Hematopoietic multipotent progenitor cell (in vitro differentiated cells): ENCODE data around the gene NEURL1B. TPM values are rescaled to one million over a fixed set of nuclear protein-coding genes. Genes with fewer than 3 reads are reported as not detected.

Experiments used
- DNase-seq, 3 donors: peaks; one replicate each; pipeline ENCODE4 v3.0.0-alpha.2; 2011 to 2015; ENCODE audit warnings: low read depth in 2 of 3, low spot score in 2 of 3
- total RNA-seq: library from RNA; depleted of rRNA; stranded (reverse); fragments of >200 nt; gene quantifications from one replicate; pipeline ENCODE4 v1.2.3, GENCODE V29; 2012

NEURL1B gene
- total RNA-seq, 1 donor = 18.3 TPM

DNA sequence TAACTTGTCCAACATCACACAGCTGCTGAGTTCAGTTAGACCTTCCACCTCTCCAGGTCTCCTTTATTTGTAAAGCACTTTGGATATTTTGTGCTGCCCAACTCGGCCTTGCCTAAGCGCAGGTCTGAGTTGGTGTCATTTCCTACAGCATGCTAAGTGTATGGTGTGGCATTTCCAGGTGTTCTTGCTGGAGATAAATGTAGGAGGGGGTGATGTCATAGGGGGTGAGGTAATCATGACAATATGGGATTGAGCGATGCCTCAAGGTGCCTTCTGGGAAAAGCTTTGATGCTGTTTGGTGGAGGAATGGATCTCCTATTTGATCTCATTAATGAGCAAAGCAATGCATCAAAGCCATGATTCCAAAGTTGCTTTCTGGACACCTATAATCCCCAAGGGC is 32.3 kb upstream of the NEURL1B start:
- DNase-seq = no peak

DNA sequence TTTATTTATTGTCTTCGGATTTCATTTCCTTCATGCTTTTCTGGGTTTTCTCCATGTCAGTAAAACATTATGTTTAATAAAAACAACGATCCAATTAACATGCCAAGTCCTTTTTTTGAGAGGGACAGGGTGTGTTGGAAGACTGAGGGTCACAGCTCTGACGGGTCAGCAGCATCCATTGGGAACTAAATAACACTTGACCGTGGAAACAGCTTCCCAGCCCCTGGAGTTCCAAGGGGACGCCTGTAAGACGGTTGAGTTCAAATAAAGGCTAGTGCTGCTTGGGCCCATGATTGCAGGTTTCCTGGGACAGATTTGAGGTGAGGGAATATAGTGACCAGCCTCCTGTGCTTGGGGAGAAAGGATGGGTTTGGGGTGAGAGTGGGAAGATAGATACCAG is 30.4 kb upstream of the NEURL1B start:
- DNase-seq = no peak

DNA sequence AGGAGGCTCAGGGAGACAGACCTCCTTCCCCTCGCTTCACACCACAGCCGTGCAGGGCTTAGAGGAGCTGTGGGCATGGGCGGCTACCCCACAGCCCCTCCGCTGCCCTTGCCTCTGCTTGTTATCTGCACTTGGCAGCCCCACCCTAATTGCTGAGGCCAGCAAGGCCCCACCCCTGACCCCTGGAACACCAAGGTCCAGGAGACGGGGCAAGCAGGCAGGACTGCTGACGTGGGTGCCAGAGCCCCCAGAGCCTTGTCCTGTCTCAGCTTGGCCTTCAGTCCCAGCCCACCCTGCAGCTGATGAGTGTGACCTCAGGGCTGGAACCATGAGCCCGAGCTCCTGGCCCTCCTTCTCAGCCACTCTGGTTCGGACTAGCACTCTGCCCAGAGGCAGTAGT is 29.1 kb upstream of the NEURL1B start:
- no peak for DNase-seq

DNA sequence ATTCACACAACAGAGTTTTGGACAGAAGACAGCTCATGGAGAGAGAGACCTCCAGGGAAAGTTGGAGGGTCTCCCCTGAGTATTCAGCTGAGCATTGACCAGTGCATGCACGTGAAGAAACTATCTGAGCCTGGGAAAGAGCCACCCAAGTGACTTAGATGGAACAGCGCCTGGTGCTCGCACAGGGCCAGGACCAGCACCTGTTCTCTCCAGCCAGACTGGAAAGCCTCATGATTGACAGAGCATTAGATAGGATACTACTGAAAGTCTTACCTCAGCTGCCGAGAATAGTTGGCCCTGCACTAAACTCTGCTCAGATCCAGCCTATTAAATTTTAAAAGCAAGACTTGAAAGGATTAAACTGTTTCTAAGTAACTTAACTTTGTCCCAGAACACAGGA is 28.3 kb upstream of the NEURL1B start:
- DNase-seq = no peak

DNA sequence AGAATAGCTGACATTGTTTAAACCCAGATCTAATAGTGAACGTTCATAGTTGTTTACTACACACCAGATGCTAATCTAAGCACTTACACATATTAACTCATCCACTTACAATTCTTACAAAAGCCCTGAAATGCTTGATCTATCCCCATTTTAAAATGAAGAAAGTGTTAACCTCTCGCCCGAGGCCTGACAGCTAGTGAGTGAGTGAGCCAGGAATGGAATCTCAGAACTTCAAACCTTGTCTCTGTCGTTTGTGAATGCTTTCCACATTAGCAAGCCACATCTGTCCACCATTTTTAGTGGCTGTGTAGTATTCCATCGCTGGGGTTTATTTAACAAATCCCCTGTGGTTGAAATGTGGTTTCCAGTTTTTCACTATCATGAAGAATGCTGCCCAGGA is 24.9 kb upstream of the NEURL1B start:
- DNase-seq = no peak

DNA sequence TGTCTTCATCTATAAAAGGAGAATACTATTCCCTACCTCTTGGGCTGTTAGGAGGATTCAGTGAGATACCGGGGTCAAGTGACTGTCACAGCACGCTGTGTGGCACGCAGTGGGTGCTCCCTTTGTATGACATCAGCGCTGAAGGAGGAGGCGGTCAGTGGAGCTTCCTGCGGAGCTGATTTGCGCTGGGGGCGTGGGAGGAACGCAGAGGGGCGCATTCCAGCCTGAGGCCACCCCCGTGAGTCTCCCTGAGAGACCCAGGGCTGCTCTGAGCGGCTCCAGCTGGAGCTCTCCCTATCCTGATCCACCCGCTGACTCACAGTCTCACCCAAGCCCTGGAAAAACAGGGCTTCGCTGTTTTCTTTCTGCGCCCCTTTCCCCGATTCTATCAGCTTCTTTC is 24.3 kb upstream of the NEURL1B start:
- DNase-seq = no peak

DNA sequence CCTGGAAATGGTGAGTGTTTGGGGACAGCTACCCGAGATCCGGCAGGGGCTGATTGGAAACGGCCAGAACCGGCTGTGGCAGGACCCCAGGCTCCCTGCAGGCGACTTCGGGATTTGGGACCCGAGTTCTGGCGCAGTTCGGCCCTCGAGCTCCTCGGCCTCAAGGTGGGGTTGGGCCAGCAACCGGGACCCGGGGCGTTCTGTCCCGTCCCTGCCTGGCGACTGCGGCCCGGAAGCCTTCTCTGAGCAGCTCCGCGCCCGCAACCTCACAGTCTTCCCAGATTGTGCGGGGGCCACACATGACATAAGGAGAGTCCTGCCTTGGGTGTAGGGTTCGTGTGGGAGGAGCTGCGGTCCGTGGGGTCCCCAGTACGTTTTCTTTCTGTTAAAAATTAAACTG is 23.2 kb upstream of the NEURL1B start:
- no peak for DNase-seq

DNA sequence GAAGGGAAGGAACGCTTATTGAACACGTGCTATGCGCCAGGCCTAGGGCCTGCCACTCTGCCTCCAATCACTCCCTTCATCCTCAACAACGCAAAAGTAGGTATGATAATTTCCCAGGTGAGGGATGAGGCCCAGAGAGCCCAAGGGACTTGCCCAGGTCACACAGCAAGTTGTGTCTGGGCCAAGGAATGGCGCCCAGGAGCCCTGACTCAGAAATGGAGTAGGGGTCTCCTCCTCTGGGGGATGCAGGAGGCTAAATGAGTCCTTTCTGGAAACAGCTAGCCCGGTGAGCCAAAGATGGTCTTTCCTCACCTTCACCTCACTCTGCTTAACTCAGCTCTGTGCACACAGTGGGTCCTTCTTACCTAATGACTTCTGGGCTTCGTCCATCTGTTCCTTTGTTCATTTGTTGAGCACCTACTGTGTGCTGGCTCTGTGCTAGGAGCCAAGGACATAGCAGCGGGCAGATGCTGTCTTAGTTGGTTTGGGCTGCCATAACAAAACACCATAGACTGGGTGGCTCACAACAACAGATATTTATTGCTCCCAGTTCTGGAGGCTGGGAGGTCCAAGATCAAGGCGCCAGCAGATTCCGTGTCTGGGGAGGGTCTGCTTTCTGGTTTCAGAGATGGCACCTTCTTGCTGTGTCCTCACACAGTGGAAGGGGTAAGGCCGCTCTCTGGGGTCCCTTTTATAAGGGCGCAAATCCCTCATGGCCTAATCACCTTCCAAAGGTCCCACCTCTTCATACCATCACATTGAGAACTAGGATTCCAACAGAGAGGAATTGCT is 22.3 kb upstream of the NEURL1B start:
- DNase-seq = no peak

DNA sequence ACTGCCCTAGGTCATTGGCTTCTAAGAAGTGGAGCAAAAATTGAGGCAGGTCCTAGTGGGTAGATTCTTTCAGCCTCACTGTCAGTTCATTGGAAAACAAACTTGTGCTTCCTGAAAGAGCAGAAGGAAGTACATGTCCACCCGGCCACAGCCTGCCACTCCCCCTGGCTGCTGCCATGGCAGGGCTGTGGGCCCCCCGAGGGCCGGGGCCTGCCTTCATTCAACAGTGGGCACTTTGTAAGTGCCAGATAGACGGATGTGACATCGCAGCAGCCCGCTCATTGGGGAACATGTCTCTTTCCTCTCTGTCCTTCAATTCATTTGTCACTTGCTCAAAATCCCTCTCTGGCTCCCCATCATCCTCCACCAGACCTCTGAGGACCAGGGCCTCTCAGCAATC is 20.6 kb upstream of the NEURL1B start:
- no peak for DNase-seq

DNA sequence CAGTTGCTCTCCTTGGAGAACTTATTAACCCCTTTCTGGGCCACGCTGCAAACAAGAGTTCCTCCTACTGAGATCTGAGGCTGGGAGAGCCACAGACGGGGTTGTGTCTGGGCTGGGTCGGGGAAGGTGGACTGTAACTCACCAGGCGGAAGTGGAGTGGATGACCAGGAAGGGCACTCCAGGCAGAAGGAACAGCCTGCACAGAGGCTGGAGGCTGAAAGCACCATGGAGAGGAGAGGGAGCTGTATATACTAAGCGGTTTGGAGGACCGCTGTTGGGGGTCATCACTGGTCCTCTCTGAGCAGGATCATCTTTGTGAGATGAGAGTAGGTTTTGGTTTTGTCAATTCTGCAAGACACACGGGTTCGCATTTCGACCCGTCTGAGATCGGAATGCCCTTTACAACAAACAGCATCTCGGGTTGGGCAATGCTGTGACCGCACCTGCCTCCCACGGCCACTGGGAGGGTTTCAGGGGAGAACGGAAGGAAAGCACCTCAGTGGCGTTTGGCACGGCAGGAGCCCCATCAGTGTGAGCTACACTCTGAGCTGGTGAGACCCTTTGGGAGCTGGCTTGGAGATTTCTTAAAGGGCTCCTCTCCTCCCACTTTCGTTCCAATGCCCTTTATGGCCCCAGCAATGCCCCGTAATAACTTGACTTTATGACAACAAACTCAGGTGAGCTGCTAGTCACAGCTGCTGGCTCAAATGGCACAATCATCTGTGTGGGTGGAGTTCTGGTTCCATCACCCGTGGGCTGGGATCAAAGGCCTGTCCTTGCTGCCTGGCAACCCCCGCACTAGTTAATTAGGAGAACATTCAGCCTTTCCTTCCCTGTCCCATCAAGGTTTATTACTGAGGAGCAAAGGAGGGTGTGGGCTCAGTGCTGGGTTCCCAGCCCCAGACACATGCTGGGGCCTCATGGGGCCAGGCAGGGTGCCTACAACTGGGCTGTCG is 18.7 kb upstream of the NEURL1B start:
- no peak for DNase-seq

DNA sequence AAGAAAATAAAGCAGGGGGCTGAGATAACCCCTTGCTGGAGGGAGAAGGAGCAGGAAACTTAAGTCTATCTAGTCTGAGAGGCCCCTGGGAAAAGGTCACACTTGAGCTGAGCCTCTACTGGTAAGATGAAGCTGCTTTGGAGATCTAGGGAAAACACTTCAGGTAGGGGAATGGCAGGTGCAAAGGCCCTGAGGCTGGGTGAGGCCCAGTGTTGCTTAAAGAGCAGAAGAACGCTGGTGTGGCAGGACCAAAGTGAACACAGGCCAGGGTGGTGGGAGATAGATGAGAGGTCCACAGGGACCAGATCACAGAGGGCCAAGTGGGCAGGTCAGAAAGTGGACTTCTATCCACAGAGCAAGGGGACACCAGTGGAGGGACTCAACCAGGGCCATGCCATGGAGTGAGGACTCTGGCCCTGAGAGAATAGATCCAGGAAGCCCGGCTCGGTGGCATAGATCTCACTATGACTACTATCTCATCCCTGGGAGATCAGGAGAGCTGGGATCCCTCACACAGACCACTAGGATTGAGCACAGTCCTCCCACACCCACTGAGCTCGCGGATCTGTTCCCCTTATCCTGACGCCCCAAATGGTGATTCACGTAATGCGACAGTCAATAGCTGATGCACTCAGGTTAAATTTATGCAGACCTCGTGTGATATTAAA is 17.6 kb upstream of the NEURL1B start:
- DNase-seq = no peak

DNA sequence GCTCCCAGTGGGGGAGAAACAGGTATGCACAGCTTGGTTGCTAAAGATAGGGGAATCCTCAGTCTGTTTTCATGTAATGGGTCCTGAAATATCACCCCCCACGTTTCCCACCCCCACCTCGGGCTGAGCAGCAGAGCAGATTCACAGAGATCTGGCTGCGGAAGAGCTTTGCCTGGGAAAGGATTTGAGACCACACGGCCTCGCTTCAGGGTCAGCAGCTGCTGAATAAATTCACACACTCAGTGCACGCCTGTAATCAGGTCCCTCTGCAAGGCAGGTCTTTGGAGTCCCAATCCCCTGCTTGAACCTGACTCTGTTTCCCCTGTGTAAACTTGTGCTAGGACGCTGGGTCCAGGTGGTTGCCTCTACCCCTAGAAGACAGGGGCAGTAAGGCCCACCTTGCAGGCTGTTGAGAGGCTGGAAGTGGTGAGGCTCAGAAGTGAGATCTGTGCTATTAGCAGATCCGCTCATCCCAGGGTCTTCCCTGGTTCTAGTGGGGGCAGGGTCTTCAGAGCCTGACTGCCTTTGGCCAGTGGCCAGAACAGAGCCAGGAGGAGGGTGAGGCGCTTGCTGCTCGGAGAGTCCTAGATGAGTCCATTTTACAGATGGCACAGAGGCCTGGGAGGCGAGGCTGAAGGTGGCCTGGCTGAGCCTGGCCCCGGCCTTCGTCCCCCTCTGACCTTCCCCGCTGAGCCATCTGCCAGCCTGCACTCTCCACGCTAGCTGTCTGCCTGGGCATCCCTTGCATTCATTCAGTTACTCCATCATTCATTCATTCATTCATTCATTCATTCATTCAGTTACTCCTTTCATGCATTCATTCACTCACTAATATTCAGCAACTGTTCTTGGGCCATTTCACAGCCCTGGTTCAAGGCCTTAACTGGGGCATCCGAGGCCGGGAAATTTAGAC is 16.7 kb upstream of the NEURL1B start:
- no peak for DNase-seq

DNA sequence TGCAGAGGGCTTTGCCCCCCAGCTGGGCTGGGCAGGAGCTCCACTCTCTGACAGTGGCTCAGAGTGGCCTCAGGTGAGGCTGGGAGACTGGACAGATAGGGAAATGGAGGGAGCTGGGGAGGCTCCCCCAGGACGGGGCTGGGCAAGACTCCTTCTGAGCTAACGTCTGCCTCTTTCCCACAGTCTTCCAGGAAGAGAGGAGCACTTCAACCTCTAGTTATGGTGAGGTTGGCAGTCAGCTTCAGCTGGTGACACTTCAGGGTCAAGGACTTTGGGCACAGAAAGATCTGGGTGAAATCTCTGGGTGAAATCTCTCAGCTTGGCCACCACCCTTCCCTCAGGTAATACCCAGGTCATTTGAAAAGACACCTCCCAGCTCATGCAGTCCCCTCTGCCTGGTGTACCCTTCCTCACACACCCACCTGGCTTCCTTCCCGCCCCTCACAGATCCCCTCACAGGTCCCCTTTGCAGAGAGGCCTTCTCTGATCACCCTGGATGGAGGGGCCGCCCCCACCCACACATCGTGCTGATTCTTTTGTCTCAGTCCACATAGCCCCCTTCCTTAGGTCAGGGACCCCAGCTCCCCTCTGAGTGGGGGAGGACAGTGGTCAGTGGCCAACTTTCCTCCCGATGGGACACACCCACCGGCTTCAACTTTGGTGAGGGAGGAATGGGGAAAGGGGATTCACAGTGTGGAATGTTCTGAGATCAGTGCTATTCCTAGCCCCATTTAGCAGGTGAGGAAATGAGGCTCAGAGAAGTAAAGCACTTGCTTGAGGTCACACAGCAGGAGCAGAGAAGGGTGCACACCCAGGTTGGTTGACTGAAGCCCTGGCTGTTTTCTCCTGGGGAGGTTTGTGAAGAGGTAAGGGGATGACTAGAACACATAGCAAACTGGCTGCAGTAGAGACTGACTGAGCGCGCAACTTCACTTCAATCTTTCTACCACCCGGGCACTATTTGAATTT is 15.8 kb upstream of the NEURL1B start:
- no peak for DNase-seq

DNA sequence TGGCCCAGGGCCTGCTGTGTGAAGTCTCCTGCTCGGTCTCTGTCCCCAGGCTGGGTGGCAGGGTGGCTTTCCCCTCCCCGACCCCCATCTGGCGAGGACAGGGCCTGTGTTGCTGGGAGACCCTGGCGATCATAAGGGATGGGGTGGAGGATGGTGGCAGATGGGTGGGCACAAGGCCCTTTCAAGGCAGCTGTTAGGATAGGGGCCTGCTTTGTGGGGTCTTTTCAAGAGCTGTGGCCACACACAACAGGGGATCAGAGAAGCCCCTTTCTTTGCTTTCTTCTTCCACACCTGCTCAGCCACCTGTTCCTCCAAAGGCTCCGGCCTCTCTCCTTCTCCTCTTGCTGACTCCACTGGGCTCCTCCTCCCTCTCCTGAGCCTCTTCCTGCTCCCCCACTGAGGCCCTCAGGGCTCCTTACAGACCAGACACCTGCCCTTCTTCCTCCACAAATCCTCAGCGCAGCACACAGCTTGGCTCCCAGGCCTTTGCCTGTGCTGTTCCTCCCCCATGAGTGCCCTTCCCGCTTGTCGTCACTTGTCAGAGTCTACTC is 15.0 kb upstream of the NEURL1B start:
- DNase-seq = no peak

DNA sequence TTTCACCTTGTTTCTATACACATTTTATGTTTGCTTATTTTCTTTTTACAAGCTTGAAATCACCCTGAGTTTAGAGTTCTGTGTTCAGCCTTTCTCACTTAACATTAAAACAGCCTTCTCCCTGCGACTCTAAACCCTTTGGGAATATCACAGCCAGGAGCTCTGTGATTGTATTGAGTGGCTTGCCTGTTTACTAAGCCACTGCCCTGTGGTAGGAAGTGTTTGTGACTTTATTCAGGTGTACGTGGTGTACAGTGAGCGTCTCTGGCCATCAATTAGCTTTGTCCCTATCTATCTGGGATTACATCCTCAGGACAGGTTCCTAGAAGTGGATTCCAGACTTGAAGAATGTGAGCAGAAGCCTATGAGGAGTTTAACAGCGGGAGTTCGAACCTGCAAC is 11.0 kb upstream of the NEURL1B start:
- no peak for DNase-seq

DNA sequence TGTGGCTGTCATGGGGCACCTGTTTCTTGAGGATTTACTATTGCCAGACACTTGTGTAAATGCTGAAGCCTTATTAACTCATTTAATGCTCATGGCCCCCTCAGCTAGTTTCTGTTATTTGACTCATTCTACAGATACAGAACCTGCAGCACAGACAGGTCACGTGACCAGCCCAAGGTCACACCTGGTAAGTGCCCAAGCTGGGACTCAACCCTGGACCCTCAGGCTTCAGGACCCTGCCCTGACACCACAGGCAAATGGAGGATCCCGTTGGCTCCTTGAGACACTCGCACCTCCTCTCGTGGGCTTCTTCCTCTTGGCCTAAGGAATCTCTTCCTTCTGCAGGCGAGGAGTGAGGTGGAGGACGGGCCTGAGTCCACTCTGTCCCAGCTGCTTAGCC is 10.6 kb upstream of the NEURL1B start:
- no peak for DNase-seq

DNA sequence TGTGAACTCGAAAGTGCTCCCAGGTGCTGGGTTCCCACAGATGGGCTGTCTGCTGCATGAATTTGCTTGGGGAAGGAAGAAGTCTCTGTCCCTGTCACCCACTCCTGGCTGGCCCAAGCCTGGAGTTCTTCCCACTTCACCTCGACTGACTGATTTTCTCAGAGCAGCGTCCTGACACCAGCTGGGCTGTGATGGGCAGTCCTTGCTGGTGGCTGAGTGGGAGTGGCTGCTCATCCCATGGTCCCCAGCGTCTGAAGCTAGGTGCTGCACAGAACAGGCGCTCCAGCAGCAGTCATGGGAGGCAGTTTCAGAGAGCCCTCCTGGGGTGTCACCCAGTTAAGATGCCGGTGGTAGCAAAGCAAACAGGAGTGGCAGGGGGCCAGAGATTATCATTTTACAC is 10.1 kb upstream of the NEURL1B start:
- no peak for DNase-seq

DNA sequence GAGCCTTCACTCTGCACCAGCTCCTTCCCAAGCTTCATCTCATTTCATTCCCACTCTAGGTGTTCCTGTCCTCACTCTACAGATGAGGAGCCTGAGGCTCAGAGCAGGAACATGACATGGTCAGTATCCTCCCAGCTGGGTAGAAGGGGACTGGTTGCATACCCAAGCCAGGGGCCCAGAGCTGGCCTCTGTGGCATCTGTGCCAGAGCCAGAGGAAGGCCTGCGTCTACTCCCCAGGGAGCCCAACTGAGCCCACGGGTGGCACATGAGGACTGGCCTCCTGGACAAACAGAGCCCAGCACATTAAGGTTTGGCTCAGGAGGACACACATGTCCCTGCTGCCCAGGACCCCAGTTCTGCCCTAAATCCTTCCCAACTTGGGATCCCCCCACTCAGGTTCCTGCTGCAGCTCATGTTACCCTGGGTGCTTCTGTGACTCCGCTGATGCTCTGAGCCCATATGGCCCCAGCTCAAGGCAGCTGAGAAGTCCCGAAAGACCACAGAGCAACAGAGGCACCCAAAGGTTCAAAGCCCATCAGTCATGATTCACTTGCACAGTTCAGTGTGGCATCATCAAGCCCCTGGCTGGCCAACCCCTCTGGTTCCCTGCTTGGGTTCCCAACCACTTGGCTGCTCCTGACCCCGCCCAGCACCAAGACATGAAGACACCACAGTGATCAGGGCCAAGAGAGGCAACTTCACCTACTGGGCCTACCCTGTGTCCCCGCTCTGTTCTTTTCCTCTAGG is 8.5 kb upstream of the NEURL1B start:
- no peak for DNase-seq
